Measurements from ENCODE around the gene SAMD5. TPM values are rescaled to one million over a fixed set of nuclear protein-coding genes. Genes with fewer than 3 reads are reported as not detected.

SAMD5 gene
- 10 to 100 TPM in 1 of 6 donors, 1 to 10 TPM in 5; 4.1 to 10.8 (median 5.6) TPM for total RNA-seq

DNA sequence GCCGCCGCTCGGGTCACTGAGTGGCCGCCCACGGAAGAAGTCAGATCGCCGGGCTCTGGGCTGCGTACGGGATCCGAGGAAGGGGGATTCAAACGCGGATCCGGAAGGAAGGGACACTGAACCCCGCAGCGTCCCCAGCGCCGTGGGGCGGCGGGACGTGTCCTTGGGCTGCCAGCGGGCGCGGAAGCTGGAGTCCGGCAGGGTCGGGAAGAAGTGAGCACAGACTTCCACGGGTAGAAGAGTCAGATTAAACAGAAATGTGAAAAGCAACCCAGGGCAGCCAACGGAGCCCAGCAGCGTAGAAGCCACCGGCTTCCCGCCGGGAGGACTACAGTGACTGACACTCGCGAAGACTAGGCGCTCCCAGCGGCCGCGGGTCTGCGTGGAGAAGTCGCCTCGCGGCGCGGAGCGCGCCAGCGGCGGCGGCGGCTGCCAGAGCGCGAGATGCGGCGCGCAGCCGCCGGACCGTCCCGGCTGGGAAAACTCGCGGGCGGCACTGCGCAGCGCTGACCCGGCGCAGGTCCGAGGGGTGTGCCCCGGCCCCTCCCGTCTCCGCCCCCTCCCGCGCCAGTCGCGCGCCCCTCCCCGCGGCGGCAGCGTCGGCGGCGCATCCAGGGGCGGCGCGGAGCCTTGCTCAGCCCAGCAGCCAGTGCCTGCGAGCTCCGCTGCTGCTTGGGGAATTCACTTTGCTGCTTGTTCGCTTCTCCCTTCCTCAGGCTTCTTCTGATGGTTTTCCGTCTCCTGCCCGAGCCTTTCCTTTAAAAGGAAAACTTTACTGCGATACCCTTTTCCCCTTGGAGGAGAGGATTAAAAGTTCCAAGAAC lies at the start of gene SAMD5:
TSS of gene SAMD5 (plus strand) at position 649 of the 824 bp plus-strand sequence. CDS start 239 bp downstream, outside the sequence.
- peaks cover 0 to 17% (median 5%) of the 10 kb centered on the region in 4 donors for H3K27me3 ChIP-seq
- peak; percentile 68 to 87 for ATAC-seq (ENCODE audit: low FRiP score in 2 of 2)

GRCh38 chr6:147459780-147460179 lies 48.7 kb upstream of the SAMD5 start:
- Histone ChIP-seq H3K4me1 (no peaks in the 10 kb centered on the region), H3K4me3 (no peak overlapping the region), H3K36me3 (no peaks in the 10 kb centered on the region), H3K27ac (no peak overlapping the region), H3K27me3 (no peaks in the 10 kb centered on the region), H3K9me3 (no peaks in the 10 kb centered on the region)
- 80 to 84% methylated on average over 1 of the region's 1 CpG for WGBS, 2 donors
- no peak for ATAC-seq (ENCODE audit: low FRiP score in 2 of 2)
- no peak for TF ChIP-seq EP300 (IDR thresholded peaks at IDR 0.05)
- TF ChIP-seq, protein P1, sequence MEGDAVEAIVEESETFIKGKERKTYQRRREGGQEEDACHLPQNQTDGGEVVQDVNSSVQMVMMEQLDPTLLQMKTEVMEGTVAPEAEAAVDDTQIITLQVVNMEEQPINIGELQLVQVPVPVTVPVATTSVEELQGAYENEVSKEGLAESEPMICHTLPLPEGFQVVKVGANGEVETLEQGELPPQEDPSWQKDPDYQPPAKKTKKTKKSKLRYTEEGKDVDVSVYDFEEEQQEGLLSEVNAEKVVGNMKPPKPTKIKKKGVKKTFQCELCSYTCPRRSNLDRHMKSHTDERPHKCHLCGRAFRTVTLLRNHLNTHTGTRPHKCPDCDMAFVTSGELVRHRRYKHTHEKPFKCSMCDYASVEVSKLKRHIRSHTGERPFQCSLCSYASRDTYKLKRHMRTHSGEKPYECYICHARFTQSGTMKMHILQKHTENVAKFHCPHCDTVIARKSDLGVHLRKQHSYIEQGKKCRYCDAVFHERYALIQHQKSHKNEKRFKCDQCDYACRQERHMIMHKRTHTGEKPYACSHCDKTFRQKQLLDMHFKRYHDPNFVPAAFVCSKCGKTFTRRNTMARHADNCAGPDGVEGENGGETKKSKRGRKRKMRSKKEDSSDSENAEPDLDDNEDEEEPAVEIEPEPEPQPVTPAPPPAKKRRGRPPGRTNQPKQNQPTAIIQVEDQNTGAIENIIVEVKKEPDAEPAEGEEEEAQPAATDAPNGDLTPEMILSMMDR (IDR thresholded peaks at IDR 0.05): no peak
- TF ChIP-seq POLR2AphosphoS5 (IDR thresholded peaks at IDR 0.05): no peak
- TF ChIP-seq POLR2A (IDR thresholded peaks at IDR 0.05): no peak
- no peak for DNase-seq

More for the DNA sequence above, at the start of gene SAMD5:
- H3K4me1 ChIP-seq: peaks cover 16 to 46% (median 22%) of the 10 kb centered on the region in 4 donors
- WGBS, 2 donors: 1% methylated on average over 51 to 68 of the region's 90 CpGs
- H3K4me3 ChIP-seq: peak within 1 kb of the TSS; percentile 52 to 71 (median 64)
- peak within 1 kb of the TSS; percentile 68 to 84 (median 76) for H3K27ac ChIP-seq
- H3K36me3 ChIP-seq: no peaks in the 10 kb centered on the region
- TF ChIP-seq, protein P1 (IDR thresholded peaks at IDR 0.05): peak in 2 of 6 experiments; percentile 8 to 30
- no peak for TF ChIP-seq POLR2A (IDR thresholded peaks at IDR 0.05)
- TF ChIP-seq POLR2AphosphoS5 (IDR thresholded peaks at IDR 0.05): peak in 1 of 2 donors; percentile 39
- no peak for TF ChIP-seq EP300 (IDR thresholded peaks at IDR 0.05)
- peak; percentile 56 to 92 for DNase-seq
- no peaks in the 10 kb centered on the region for H3K9me3 ChIP-seq

DNA sequence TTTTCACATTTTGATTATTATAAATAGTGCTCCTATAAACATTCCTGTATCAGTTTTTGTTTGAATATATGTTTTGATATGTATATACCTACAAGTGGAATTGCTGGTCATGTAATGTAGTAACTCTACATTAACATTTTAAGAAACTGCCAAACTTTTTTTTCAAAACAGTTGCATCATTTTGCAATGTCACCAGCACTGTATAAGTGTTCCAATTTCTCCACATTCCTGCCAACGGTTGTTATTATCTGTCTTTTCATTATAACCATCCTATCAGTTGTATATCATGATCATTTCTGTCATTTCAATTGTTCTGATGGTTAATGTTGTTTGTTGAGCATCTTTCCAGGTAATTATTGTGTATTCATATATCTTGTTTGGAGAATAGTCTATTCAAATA lies 44.8 kb upstream of the SAMD5 start:
- no peaks in the 10 kb centered on the region for H3K36me3 ChIP-seq
- no peaks in the 10 kb centered on the region for H3K9me3 ChIP-seq
- no peak for DNase-seq
- H3K27ac ChIP-seq: no peak overlapping the region
- TF ChIP-seq EP300 (IDR thresholded peaks at IDR 0.05): no peak
- no peak for TF ChIP-seq POLR2AphosphoS5 (IDR thresholded peaks at IDR 0.05)
- TF ChIP-seq POLR2A (IDR thresholded peaks at IDR 0.05): no peak
- TF ChIP-seq, protein P1 (IDR thresholded peaks at IDR 0.05): no peak
- no peak overlapping the region for H3K4me3 ChIP-seq
- no peaks in the 10 kb centered on the region for H3K27me3 ChIP-seq
- no peaks in the 10 kb centered on the region for H3K4me1 ChIP-seq
- WGBS, 2 donors: 38 to 44% methylated on average over 1 of the region's 1 CpG
- ATAC-seq (ENCODE audit: low FRiP score in 2 of 2): no peak

DNA sequence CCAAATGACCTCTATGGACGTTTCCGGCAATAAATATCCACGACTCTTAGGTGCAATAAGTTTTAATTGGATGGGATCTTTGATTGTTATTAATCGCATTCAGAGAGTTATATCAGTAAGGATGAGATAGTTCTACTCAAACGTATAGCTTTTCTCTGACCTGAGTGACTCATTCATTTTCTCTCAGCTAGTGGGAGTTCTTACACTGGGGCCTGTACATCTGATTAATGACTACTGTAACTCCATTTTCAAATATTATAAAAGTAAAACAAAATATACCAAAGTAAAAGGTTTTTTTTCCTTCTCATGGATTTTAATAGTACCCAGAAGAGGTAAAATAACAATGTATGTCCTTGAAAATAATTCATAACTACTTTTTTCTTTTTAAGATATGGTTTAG lies 41.1 kb upstream of the SAMD5 start:
- DNase-seq: no peak
- H3K27ac ChIP-seq: no peak overlapping the region
- no peaks in the 10 kb centered on the region for H3K4me1 ChIP-seq
- no peaks in the 10 kb centered on the region for H3K36me3 ChIP-seq
- TF ChIP-seq EP300 (IDR thresholded peaks at IDR 0.05) (no peak), POLR2AphosphoS5 (IDR thresholded peaks at IDR 0.05) (no peak), POLR2A (IDR thresholded peaks at IDR 0.05) (no peak)
- TF ChIP-seq, protein P1 (IDR thresholded peaks at IDR 0.05): no peak
- no peaks in the 10 kb centered on the region for H3K9me3 ChIP-seq
- H3K27me3 ChIP-seq: no peaks in the 10 kb centered on the region
- no peak for ATAC-seq (ENCODE audit: low FRiP score in 2 of 2)
- no peak overlapping the region for H3K4me3 ChIP-seq
- WGBS, 2 donors: 64 to 66% methylated on average over 5 of the region's 5 CpGs
